GM23338 (cell line): ENCODE measurements around the gene KCNQ5. TPM values are rescaled to one million over a fixed set of nuclear protein-coding genes. Genes with fewer than 3 reads are reported as not detected.

Source experiments
- ATAC-seq: fragments of 200-7000 bp; cut with Tn5 transposase; 3 replicates; pipeline ENCODE4 v1.9.1; 2020
- DNase-seq: peaks from one replicate; pipeline ENCODE4 v3.0.0-alpha.2; 2015; ENCODE audit warnings: low spot score
- H2AFZ ChIP-seq: fragments of 200-600 bp; sonication (generic); 2 replicates; pipeline ENCODE4 v1.8.0; 2016; ENCODE audit warnings: antibody characterized with exemption, mild to moderate bottlenecking, moderate library complexity
- H3F3A ChIP-seq: fragments of 200-600 bp; sonication (generic); replicated peaks from 2 replicates; pipeline ENCODE4 v1.8.0; 2017; ENCODE audit warnings: antibody characterized with exemption, mixed run types, low read depth
- H3K27ac ChIP-seq: fragments of 200-600 bp; sonication (generic); 2 replicates; pipeline ENCODE4 v1.6.1; 2016; ENCODE audit warnings: low read depth
- H3K27me3 ChIP-seq: fragments of 200-600 bp; sonication (generic); 2 replicates; pipeline ENCODE4 v1.8.0; 2016; ENCODE audit warnings: mild to moderate bottlenecking, mixed run types, moderate library complexity; ENCODE audit not compliant: insufficient read depth
- H3K36me3 ChIP-seq: fragments of 200-600 bp; sonication (generic); 2 replicates; pipeline ENCODE4 v1.8.0; 2016; ENCODE audit warnings: mild to moderate bottlenecking; ENCODE audit not compliant: insufficient read depth
- H3K4me1 ChIP-seq: fragments of 200-600 bp; sonication (generic); 2 replicates; pipeline ENCODE4 v1.8.0; 2016; ENCODE audit warnings: mild to moderate bottlenecking, moderate library complexity; ENCODE audit not compliant: insufficient read depth
- H3K4me2 ChIP-seq: fragments of 200-600 bp; sonication (generic); 2 replicates; pipeline ENCODE4 v1.7.1; 2017; ENCODE audit warnings: mixed run types
- H3K4me3 ChIP-seq: fragments of 200-600 bp; sonication (generic); 2 replicates; pipeline ENCODE4 v1.6.1; 2016; ENCODE audit warnings: mixed run types
- H3K79me2 ChIP-seq: fragments of 200-600 bp; sonication (generic); replicated peaks from 2 replicates; pipeline ENCODE4 v1.8.0; 2017; ENCODE audit warnings: mild to moderate bottlenecking; ENCODE audit not compliant: insufficient read depth
- H3K9me2 ChIP-seq: fragments of 200-600 bp; sonication (generic); 2 replicates; pipeline ENCODE4 v1.8.0; 2017; ENCODE audit not compliant: insufficient read depth
- H4K20me1 ChIP-seq: fragments of 200-600 bp; sonication (generic); replicated peaks from 2 replicates; pipeline ENCODE4 v1.8.0; 2017; ENCODE audit warnings: mild to moderate bottlenecking; ENCODE audit not compliant: insufficient read depth
- H3K27ac Mint-ChIP-seq: 2 replicates; pipeline ENCODE4 v1.8.0; 2020; ENCODE audit warnings: inconsistent platforms, mild to moderate bottlenecking, moderate library complexity, mixed read lengths
- H3K27me3 Mint-ChIP-seq: 3 replicates; pipeline ENCODE4 v1.8.0; 2022; ENCODE audit warnings: low read depth, mild to moderate bottlenecking, moderate library complexity, mixed read lengths, inconsistent platforms; ENCODE audit not compliant: insufficient read depth, poor library complexity
- H3K36me3 Mint-ChIP-seq: 3 replicates; pipeline ENCODE4 v1.8.0; 2021; ENCODE audit warnings: low read depth, mild to moderate bottlenecking, inconsistent platforms, moderate library complexity, mixed read lengths
- H3K4me1 Mint-ChIP-seq: 3 replicates; pipeline ENCODE4 v1.8.0; 2020; ENCODE audit warnings: mild to moderate bottlenecking, inconsistent platforms, mixed read lengths
- H3K4me3 Mint-ChIP-seq: 3 replicates; pipeline ENCODE4 v1.8.0; 2021; ENCODE audit warnings: moderate library complexity, mild to moderate bottlenecking, inconsistent platforms, mixed read lengths
- H3K9me3 Mint-ChIP-seq: 3 replicates; pipeline ENCODE4 v1.8.0; 2020; ENCODE audit warnings: moderate library complexity, mild to moderate bottlenecking, inconsistent platforms, mixed read lengths
- CREB1 ChIP-seq: fragments of 250-450 bp; sonication (Bioruptor Pico); IDR thresholded peaks from 2 replicates; pipeline ENCODE4 v1.5.0; 2020; ENCODE audit warnings: low read depth, mild to moderate bottlenecking, moderate library complexity
- ETS1 ChIP-seq: IDR thresholded peaks from 2 replicates; pipeline ENCODE4 v1.6.1; 2016; ENCODE audit warnings: antibody characterized with exemption
- EZH2 ChIP-seq: fragments of 200-600 bp; sonication (generic); IDR thresholded peaks from one replicate; pipeline ENCODE4 v1.8.0; 2017; ENCODE audit warnings: antibody characterized with exemption, mild to moderate bottlenecking, low read depth; ENCODE audit not compliant: unreplicated experiment
- EZH2phosphoT487 ChIP-seq: fragments of 200-600 bp; sonication (generic); IDR thresholded peaks from one replicate; pipeline ENCODE4 v1.8.1; 2018; ENCODE audit warnings: antibody characterized with exemption; ENCODE audit not compliant: unreplicated experiment
- JUNB ChIP-seq: IDR thresholded peaks from one replicate; pipeline ENCODE4 v1.6.1; 2016; ENCODE audit warnings: antibody characterized with exemption; ENCODE audit not compliant: unreplicated experiment
- NANOG ChIP-seq: IDR thresholded peaks from 2 replicates; pipeline ENCODE4 v1.6.1; 2016; ENCODE audit warnings: antibody characterized with exemption, borderline replicate concordance
- POLR2AphosphoS5 ChIP-seq: IDR thresholded peaks from 2 replicates; pipeline ENCODE4 v1.6.1; 2016; ENCODE audit warnings: antibody characterized with exemption, low read depth
- REST ChIP-seq: IDR thresholded peaks from one replicate; pipeline ENCODE4 v1.6.1; 2018; ENCODE audit warnings: antibody characterized with exemption; ENCODE audit not compliant: unreplicated experiment
- STAT1 ChIP-seq: IDR thresholded peaks from one replicate; pipeline ENCODE4 v1.6.1; 2016; ENCODE audit warnings: antibody characterized with exemption; ENCODE audit not compliant: unreplicated experiment
- ZNF114 ChIP-seq: fragments of 250-450 bp; sonication (Bioruptor Pico); IDR thresholded peaks from 2 replicates; pipeline ENCODE4 v1.5.0; 2020; ENCODE audit warnings: mild to moderate bottlenecking, moderate library complexity
- ZNF331 ChIP-seq: fragments of 250-450 bp; sonication (Bioruptor Pico); IDR thresholded peaks from 2 replicates; pipeline ENCODE4 v1.5.0; 2020; ENCODE audit warnings: low read depth, mild to moderate bottlenecking, moderate library complexity
- polyA plus RNA-seq: library from polyadenylated mRNA; unstranded; fragments of >200 nt; fragmentation: Nextera tagmentation; extraction: Ambion mirVana; gene quantifications from 2 replicates; pipeline ENCODE4 v1.2.1, GENCODE V29; 2016
- total RNA-seq: library from RNA; depleted of rRNA; stranded (reverse); fragments of >200 nt; shearing (Covaris generic); gene quantifications from 2 replicates; pipeline ENCODE4 v1.2.3, GENCODE V29; 2014
- TF ChIP-seq, protein P1 (sequence below): fragments of 250-450 bp; sonication (Bioruptor Pico); IDR thresholded peaks from 2 replicates; pipeline ENCODE4 v1.5.0; 2020; ENCODE audit warnings: mild to moderate bottlenecking, moderate library complexity
- TF ChIP-seq, protein P2 (sequence below), 2 experiments: fragments of 200-600 bp in 1 of 2; sonication (generic) in 1 of 2; conservative IDR thresholded peaks; 2 replicates each; pipeline versions ENCODE4 v1.5.1 to v1.6.1; 2016 to 2017; ENCODE audit warnings: antibody characterized with exemption in 2 of 2, low read depth in 2 of 2, mild to moderate bottlenecking in 2 of 2, moderate library complexity in 1 of 2

The KCNQ5 gene
- total and polyA plus RNA-seq, 2 experiments from 2014 or later, result 0.68 to 0.87 TPM

GRCh38 chr6:72953971-72954381, 332.1 kb downstream of the KCNQ5 start:
- Histone ChIP-seq H3K27ac (no peak overlapping the region), H3K4me3 (no peak overlapping the region), H3F3A (no peaks in the 10 kb centered on the region), H3K4me2 (no peak overlapping the region), H4K20me1 (no peaks in the 10 kb centered on the region), H3K27me3 (no peaks in the 10 kb centered on the region), H2AFZ (0 out of 2 replicates have a peak overlapping the region, but pooled peaks have one; percentile 12), H3K36me3 (no peaks in the 10 kb centered on the region), H3K4me1 (peaks cover 11% of the 10 kb centered on the region), H3K79me2 (no peaks in the 10 kb centered on the region), H3K9me2 (no peaks in the 10 kb centered on the region)
- no peaks in the 10 kb centered on the region for H3K27me3 Mint-ChIP-seq
- no peaks in the 10 kb centered on the region for H3K36me3 Mint-ChIP-seq
- peak overlapping the region; percentile 37 for H3K27ac Mint-ChIP-seq
- no peak overlapping the region for H3K4me3 Mint-ChIP-seq
- DNase-seq, result no peak
- no peaks in the 10 kb centered on the region for H3K9me3 Mint-ChIP-seq
- peaks cover 16% of the 10 kb centered on the region for H3K4me1 Mint-ChIP-seq
- ATAC-seq, result peak; percentile 36; the same call in 2 of the 3 replicates
- TF ChIP-seq REST (no peak), ZNF331 (CRISPR knock-in tag) (no peak), ZNF114 (CRISPR knock-in tag) (no peak), EZH2 (no peak), EZH2phosphoT487 (no peak), JUNB (no peak), POLR2AphosphoS5 (no peak), CREB1 (no peak), STAT1 (no peak), NANOG (no peak), ETS1 (no peak)
- TF ChIP-seq, protein P1, sequence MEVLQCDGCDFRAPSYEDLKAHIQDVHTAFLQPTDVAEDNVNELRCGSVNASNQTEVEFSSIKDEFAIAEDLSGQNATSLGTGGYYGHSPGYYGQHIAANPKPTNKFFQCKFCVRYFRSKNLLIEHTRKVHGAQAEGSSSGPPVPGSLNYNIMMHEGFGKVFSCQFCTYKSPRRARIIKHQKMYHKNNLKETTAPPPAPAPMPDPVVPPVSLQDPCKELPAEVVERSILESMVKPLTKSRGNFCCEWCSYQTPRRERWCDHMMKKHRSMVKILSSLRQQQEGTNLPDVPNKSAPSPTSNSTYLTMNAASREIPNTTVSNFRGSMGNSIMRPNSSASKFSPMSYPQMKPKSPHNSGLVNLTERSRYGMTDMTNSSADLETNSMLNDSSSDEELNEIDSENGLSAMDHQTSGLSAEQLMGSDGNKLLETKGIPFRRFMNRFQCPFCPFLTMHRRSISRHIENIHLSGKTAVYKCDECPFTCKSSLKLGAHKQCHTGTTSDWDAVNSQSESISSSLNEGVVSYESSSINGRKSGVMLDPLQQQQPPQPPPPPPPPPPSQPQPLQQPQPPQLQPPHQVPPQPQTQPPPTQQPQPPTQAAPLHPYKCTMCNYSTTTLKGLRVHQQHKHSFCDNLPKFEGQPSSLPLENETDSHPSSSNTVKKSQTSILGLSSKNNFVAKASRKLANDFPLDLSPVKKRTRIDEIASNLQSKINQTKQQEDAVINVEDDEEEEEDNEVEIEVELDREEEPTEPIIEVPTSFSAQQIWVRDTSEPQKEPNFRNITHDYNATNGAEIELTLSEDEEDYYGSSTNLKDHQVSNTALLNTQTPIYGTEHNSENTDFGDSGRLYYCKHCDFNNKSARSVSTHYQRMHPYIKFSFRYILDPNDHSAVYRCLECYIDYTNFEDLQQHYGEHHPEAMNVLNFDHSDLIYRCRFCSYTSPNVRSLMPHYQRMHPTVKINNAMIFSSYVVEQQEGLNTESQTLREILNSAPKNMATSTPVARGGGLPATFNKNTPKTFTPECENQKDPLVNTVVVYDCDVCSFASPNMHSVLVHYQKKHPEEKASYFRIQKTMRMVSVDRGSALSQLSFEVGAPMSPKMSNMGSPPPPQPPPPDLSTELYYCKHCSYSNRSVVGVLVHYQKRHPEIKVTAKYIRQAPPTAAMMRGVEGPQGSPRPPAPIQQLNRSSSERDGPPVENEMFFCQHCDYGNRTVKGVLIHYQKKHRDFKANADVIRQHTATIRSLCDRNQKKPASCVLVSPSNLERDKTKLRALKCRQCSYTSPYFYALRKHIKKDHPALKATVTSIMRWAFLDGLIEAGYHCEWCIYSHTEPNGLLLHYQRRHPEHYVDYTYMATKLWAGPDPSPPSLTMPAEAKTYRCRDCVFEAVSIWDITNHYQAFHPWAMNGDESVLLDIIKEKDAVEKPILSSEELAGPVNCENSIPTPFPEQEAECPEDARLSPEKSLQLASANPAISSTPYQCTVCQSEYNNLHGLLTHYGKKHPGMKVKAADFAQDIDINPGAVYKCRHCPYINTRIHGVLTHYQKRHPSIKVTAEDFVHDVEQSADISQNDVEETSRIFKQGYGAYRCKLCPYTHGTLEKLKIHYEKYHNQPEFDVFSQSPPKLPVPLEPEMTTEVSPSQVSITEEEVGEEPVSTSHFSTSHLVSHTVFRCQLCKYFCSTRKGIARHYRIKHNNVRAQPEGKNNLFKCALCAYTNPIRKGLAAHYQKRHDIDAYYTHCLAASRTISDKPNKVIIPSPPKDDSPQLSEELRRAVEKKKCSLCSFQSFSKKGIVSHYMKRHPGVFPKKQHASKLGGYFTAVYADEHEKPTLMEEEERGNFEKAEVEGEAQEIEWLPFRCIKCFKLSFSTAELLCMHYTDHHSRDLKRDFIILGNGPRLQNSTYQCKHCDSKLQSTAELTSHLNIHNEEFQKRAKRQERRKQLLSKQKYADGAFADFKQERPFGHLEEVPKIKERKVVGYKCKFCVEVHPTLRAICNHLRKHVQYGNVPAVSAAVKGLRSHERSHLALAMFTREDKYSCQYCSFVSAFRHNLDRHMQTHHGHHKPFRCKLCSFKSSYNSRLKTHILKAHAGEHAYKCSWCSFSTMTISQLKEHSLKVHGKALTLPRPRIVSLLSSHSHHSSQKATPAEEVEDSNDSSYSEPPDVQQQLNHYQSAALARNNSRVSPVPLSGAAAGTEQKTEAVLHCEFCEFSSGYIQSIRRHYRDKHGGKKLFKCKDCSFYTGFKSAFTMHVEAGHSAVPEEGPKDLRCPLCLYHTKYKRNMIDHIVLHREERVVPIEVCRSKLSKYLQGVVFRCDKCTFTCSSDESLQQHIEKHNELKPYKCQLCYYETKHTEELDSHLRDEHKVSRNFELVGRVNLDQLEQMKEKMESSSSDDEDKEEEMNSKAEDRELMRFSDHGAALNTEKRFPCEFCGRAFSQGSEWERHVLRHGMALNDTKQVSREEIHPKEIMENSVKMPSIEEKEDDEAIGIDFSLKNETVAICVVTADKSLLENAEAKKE (CRISPR knock-in tag), result no peak
- TF ChIP-seq, protein P2, sequence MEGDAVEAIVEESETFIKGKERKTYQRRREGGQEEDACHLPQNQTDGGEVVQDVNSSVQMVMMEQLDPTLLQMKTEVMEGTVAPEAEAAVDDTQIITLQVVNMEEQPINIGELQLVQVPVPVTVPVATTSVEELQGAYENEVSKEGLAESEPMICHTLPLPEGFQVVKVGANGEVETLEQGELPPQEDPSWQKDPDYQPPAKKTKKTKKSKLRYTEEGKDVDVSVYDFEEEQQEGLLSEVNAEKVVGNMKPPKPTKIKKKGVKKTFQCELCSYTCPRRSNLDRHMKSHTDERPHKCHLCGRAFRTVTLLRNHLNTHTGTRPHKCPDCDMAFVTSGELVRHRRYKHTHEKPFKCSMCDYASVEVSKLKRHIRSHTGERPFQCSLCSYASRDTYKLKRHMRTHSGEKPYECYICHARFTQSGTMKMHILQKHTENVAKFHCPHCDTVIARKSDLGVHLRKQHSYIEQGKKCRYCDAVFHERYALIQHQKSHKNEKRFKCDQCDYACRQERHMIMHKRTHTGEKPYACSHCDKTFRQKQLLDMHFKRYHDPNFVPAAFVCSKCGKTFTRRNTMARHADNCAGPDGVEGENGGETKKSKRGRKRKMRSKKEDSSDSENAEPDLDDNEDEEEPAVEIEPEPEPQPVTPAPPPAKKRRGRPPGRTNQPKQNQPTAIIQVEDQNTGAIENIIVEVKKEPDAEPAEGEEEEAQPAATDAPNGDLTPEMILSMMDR (conservative IDR thresholded peaks at IDR 0.05; ENCODE audit: low read depth in 2 of 2), result no peak
